SK-N-SH treated with all-trans-retinoic acid at 6 μM for 48 hours (cell line): ENCODE data around the gene ROBO1.

ENCODE experiments used
- ATAC-seq: fragments of 200-7000 bp; cut with Tn5 transposase; 3 replicates; pipeline ENCODE4 v1.9.1; 2020; ENCODE audit warnings: mild to moderate bottlenecking, moderate library complexity
- ARNTL ChIP-seq: fragments of 450-650 bp; formaldehyde crosslinking; IDR thresholded peaks from 2 replicates; pipeline ENCODE4 v1.5.0; 2020; ENCODE audit warnings: low read depth, mild to moderate bottlenecking, moderate library complexity, borderline replicate concordance
- BACH2 ChIP-seq: fragments of 250-450 bp; sonication (Bioruptor Pico); IDR thresholded peaks from 2 replicates; pipeline ENCODE4 v1.9.0; 2021; ENCODE audit warnings: mild to moderate bottlenecking, borderline replicate concordance
- CSDC2 ChIP-seq: fragments of 250-450 bp; sonication (Bioruptor Pico); IDR thresholded peaks from 2 replicates; pipeline ENCODE4 v1.5.0; 2020; ENCODE audit warnings: mild to moderate bottlenecking, moderate library complexity
- ESRRG ChIP-seq: fragments of 250-450 bp; sonication (Bioruptor Pico); IDR thresholded peaks from 2 replicates; pipeline ENCODE4 v1.6.1; 2021; ENCODE audit warnings: mild to moderate bottlenecking
- GLIS3 ChIP-seq: fragments of 250-450 bp; sonication (Bioruptor Pico); IDR thresholded peaks from 2 replicates; pipeline ENCODE4 v1.5.0; 2020; ENCODE audit warnings: mild to moderate bottlenecking, moderate library complexity
- ISL1 ChIP-seq: fragments of 250-450 bp; sonication (Bioruptor Pico); IDR thresholded peaks from 2 replicates; pipeline ENCODE4 v2.1.2; 2022; ENCODE audit warnings: mild to moderate bottlenecking, moderate library complexity
- OSR1 ChIP-seq: fragments of 250-450 bp; sonication (Bioruptor Pico); IDR thresholded peaks from 2 replicates; pipeline ENCODE4 v1.8.0; 2022; ENCODE audit warnings: moderate library complexity, mild to moderate bottlenecking, inconsistent platforms
- PPARA ChIP-seq: fragments of 250-450 bp; sonication (Bioruptor Pico); IDR thresholded peaks from 2 replicates; pipeline ENCODE4 v1.5.0; 2020; ENCODE audit warnings: mild to moderate bottlenecking, borderline replicate concordance
- RARB ChIP-seq: fragments of 250-450 bp; sonication (Bioruptor Pico); IDR thresholded peaks from 2 replicates; pipeline ENCODE4 v1.8.0; 2021; ENCODE audit warnings: mild to moderate bottlenecking, moderate library complexity
- SNAI2 ChIP-seq: fragments of 250-450 bp; sonication (Bioruptor Pico); IDR thresholded peaks from 2 replicates; pipeline ENCODE4 v1.5.0; 2020; ENCODE audit warnings: mild to moderate bottlenecking, moderate library complexity
- TCF4 ChIP-seq: fragments of 250-450 bp; sonication (Bioruptor Pico); IDR thresholded peaks from 2 replicates; pipeline ENCODE4 v1.8.0; 2021; ENCODE audit warnings: mild to moderate bottlenecking, moderate library complexity, borderline replicate concordance
- TOX ChIP-seq: fragments of 250-450 bp; sonication (Bioruptor Pico); IDR thresholded peaks from 2 replicates; pipeline ENCODE4 v1.8.0; 2021; ENCODE audit warnings: mild to moderate bottlenecking, moderate library complexity, borderline replicate concordance
- ZC3H10 ChIP-seq: fragments of 250-450 bp; sonication (Bioruptor Pico); IDR thresholded peaks from 2 replicates; pipeline ENCODE4 v1.5.1; 2021; ENCODE audit warnings: mild to moderate bottlenecking, moderate library complexity
- ZFP3 ChIP-seq: fragments of 250-450 bp; sonication (Bioruptor Pico); IDR thresholded peaks from 2 replicates; pipeline ENCODE4 v1.5.0; 2020; ENCODE audit warnings: mild to moderate bottlenecking, moderate library complexity
- ZFP30 ChIP-seq: fragments of 450-650 bp; formaldehyde crosslinking; IDR thresholded peaks from 2 replicates; pipeline ENCODE4 v1.5.0; 2022; ENCODE audit warnings: mild to moderate bottlenecking, moderate library complexity
- ZNF565 ChIP-seq: fragments of 450-650 bp; formaldehyde crosslinking; conservative IDR thresholded peaks from 2 replicates; pipeline ENCODE4 v1.5.0; 2020; ENCODE audit warnings: low read depth, mild to moderate bottlenecking, moderate library complexity
- ZNF70 ChIP-seq: fragments of 450-650 bp; formaldehyde crosslinking; IDR thresholded peaks from 2 replicates; pipeline ENCODE4 v1.5.0; 2020; ENCODE audit warnings: mild to moderate bottlenecking, moderate library complexity
- ZNF8 ChIP-seq: fragments of 450-650 bp; formaldehyde crosslinking; IDR thresholded peaks from 2 replicates; pipeline ENCODE4 v1.5.0; 2020; ENCODE audit warnings: mild to moderate bottlenecking, moderate library complexity
- TF ChIP-seq, protein P1 (sequence below): fragments of 250-450 bp; sonication (Bioruptor Pico); IDR thresholded peaks from 2 replicates; pipeline ENCODE4 v1.8.0; 2020; ENCODE audit warnings: mild to moderate bottlenecking, moderate library complexity, borderline replicate concordance
- TF ChIP-seq, protein P2 (sequence below): fragments of 250-450 bp; sonication (Bioruptor Pico); IDR thresholded peaks from 2 replicates; pipeline ENCODE4 v1.8.0; 2021; ENCODE audit warnings: low read depth, mild to moderate bottlenecking, moderate library complexity, borderline replicate concordance
- TF ChIP-seq, protein P3 (sequence below): fragments of 250-450 bp; sonication (Bioruptor Pico); IDR thresholded peaks from 2 replicates; pipeline ENCODE4 v1.5.1; 2020; ENCODE audit warnings: low read depth, mild to moderate bottlenecking, moderate library complexity
- TF ChIP-seq, protein P4 (sequence below): fragments of 250-450 bp; sonication (Bioruptor Pico); IDR thresholded peaks from 2 replicates; pipeline ENCODE4 v1.5.1; 2021; ENCODE audit warnings: mild to moderate bottlenecking, moderate library complexity

The ROBO1 gene

DNA sequence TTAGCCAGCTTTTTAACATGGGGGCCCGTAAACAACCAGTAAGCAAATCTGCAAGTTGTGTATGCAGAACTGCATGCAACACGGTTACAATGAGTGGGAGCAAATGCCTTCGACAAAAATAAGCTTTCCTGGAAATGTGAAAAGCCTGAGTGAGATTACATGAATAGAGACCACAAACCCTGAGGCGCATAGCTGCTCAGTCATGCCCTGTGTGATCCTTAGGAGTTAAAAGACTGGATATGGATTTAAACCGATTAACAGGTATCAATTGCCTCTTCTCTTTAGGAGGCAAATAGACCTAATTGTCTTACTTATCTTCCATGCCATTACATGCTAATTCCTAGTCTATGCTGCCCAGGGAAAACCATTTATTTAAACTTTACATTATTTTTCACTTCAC lies 810.3 kb downstream of the ROBO1 start:
- TF ChIP-seq ZC3H10 (CRISPR knock-in tag): no peak
- TF ChIP-seq TOX (CRISPR knock-in tag): no peak
- no peak for TF ChIP-seq ARNTL (CRISPR knock-in tag)
- no peak for TF ChIP-seq GLIS3
- TF ChIP-seq OSR1: no peak
- ATAC-seq: no peak

DNA sequence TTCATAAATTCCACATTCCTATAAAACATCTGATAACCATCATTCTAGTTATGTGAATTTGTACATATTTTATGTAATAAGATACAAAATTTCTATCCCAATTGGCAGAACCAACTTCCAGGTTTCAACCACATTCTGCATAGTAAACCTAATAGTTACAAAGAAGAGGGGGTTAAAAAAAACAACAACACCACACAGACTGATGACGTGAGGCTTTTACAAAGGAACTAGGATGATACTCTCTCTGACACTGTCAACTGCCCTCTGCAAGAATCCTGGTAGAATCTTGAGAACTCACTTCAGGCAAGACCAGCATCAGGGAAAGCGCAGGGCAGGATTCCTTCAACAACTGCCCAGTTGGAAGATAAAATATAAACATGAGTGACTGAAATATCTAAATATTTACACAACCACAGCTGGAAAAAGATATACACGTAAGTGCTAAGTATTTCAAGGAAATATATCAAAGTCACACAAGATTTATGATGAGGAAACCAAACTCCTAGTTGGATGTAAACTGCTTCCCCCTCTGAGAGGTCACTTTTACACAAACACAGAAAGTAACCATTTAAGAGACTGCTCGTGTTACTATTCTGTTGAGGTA lies 816.4 kb downstream of the ROBO1 start:
- ATAC-seq: no peak
- TF ChIP-seq ARNTL (CRISPR knock-in tag) (no peak), TOX (CRISPR knock-in tag) (no peak), GLIS3 (no peak), ZFP3 (no peak), TCF4 (CRISPR knock-in tag) (no peak), PPARA (CRISPR knock-in tag) (no peak), ZNF565 (CRISPR knock-in tag) (no peak), SNAI2 (no peak), OSR1 (no peak), ZNF8 (no peak), ZNF70 (CRISPR knock-in tag) (no peak), BACH2 (CRISPR knock-in tag) (no peak), ISL1 (CRISPR knock-in tag) (no peak), CSDC2 (no peak), RARB (CRISPR knock-in tag) (no peak)
- TF ChIP-seq, protein P1, sequence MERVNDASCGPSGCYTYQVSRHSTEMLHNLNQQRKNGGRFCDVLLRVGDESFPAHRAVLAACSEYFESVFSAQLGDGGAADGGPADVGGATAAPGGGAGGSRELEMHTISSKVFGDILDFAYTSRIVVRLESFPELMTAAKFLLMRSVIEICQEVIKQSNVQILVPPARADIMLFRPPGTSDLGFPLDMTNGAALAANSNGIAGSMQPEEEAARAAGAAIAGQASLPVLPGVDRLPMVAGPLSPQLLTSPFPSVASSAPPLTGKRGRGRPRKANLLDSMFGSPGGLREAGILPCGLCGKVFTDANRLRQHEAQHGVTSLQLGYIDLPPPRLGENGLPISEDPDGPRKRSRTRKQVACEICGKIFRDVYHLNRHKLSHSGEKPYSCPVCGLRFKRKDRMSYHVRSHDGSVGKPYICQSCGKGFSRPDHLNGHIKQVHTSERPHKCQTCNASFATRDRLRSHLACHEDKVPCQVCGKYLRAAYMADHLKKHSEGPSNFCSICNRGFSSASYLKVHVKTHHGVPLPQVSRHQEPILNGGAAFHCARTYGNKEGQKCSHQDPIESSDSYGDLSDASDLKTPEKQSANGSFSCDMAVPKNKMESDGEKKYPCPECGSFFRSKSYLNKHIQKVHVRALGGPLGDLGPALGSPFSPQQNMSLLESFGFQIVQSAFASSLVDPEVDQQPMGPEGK: no peak
- TF ChIP-seq, protein P2, sequence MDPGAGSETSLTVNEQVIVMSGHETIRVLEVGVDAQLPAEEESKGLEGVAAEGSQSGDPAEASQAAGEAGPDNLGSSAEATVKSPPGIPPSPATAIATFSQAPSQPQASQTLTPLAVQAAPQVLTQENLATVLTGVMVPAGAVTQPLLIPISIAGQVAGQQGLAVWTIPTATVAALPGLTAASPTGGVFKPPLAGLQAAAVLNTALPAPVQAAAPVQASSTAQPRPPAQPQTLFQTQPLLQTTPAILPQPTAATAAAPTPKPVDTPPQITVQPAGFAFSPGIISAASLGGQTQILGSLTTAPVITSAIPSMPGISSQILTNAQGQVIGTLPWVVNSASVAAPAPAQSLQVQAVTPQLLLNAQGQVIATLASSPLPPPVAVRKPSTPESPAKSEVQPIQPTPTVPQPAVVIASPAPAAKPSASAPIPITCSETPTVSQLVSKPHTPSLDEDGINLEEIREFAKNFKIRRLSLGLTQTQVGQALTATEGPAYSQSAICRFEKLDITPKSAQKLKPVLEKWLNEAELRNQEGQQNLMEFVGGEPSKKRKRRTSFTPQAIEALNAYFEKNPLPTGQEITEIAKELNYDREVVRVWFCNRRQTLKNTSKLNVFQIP (CRISPR knock-in tag): no peak
- TF ChIP-seq, protein P3, sequence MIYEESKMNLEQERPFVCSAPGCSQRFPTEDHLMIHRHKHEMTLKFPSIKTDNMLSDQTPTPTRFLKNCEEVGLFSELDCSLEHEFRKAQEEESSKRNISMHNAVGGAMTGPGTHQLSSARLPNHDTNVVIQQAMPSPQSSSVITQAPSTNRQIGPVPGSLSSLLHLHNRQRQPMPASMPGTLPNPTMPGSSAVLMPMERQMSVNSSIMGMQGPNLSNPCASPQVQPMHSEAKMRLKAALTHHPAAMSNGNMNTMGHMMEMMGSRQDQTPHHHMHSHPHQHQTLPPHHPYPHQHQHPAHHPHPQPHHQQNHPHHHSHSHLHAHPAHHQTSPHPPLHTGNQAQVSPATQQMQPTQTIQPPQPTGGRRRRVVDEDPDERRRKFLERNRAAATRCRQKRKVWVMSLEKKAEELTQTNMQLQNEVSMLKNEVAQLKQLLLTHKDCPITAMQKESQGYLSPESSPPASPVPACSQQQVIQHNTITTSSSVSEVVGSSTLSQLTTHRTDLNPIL (CRISPR knock-in tag): no peak
- TF ChIP-seq, protein P4, sequence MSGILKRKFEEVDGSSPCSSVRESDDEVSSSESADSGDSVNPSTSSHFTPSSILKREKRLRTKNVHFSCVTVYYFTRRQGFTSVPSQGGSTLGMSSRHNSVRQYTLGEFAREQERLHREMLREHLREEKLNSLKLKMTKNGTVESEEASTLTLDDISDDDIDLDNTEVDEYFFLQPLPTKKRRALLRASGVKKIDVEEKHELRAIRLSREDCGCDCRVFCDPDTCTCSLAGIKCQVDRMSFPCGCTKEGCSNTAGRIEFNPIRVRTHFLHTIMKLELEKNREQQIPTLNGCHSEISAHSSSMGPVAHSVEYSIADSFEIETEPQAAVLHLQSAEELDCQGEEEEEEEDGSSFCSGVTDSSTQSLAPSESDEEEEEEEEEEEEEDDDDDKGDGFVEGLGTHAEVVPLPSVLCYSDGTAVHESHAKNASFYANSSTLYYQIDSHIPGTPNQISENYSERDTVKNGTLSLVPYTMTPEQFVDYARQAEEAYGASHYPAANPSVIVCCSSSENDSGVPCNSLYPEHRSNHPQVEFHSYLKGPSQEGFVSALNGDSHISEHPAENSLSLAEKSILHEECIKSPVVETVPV: no peak

DNA sequence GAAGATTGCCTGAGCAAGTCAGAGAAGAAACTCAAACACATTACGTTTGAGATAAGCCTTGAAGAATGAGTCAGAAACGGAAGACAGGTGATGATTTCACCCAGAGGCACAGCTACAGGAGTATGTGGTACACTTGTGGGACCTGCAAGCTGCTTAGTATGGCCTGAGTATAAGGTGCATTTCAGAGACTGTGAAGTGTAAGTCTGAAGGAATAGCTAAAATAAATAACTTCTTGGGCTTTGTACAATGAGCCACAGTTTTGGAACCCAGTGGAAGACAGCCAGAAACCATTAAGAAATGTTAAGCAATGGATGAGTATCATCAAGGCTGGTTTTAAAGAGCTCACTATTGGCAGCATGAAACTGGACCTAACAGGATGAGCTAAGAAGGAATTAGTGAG lies 826.2 kb downstream of the ROBO1 start:
- no peak for ATAC-seq
- TF ChIP-seq, protein P2 (CRISPR knock-in tag): no peak
- TF ChIP-seq ZFP3 (no peak), ZNF70 (CRISPR knock-in tag) (no peak), RARB (CRISPR knock-in tag) (no peak), ZFP30 (CRISPR knock-in tag) (no peak), ZC3H10 (CRISPR knock-in tag) (no peak), ZNF565 (CRISPR knock-in tag) (no peak), TOX (CRISPR knock-in tag) (no peak), BACH2 (CRISPR knock-in tag) (no peak), CSDC2 (no peak), ISL1 (CRISPR knock-in tag) (no peak), ESRRG (CRISPR knock-in tag) (no peak), ZNF8 (no peak), SNAI2 (no peak)
- TF ChIP-seq, protein P4: no peak
- TF ChIP-seq, protein P3 (CRISPR knock-in tag): no peak
- TF ChIP-seq, protein P1: no peak
